Ramos (cell line): ENCODE measurements around the gene STK16.
"Not testable (repeated sequence)": the region's sequence is repeated elsewhere in the genome, so short reads cannot be mapped to it uniquely, and the experiment has no call there.

Experiments used
- in situ Hi-C: fragments of 300-500 bp; cut with MboI; formaldehyde crosslinking; loops from one replicate; pipeline ENCODE4 v1.14.3; 2022; ENCODE audit warnings: low sequenced_read_pairs; ENCODE audit not compliant: unreplicated experiment

Gene STK16

GRCh38 chr2:219245148-219245898 lies at the start of gene STK16, which contains the start of gene GLB1L:
Gene STK16 (plus strand): TSS chr2:219245479. CDS start chr2:219246000, 521 bp downstream.
Gene GLB1L (minus strand): TSS chr2:219245444. CDS start chr2:219243573, 1,871 bp downstream.
- in situ Hi-C loops, result loop anchor here (5.0 kb wide), 1 partner anchor 47 kb away; no protein-coding TSS in a partner anchor

- in situ Hi-C loops, result no loop called here
Observed at GRCh38 chr2:219197388-219197787, 47.9 kb upstream of the STK16 start.

- in situ Hi-C loops, result no loop called here
Observed at GRCh38 chr2:219198974-219199373, 46.3 kb upstream of the STK16 start.

GRCh38 chr2:219199470-219200211 lies 45.6 kb upstream of the STK16 start:
- in situ Hi-C loops, result no loop called here

GRCh38 chr2:219200502-219201326 lies 44.6 kb upstream of the STK16 start:
- in situ Hi-C loops, result not testable (repeated sequence)

GRCh38 chr2:219201331-219201730 lies 43.9 kb upstream of the STK16 start:
- in situ Hi-C loops, result not testable (repeated sequence)

- in situ Hi-C loops, result loop anchor here (5.0 kb wide), 1 partner anchor 32 kb away; the partner anchor contains the start of gene SLC23A3
Observed at GRCh38 chr2:219204425-219205164, 40.7 kb upstream of the STK16 start.

GRCh38 chr2:219205165-219205538 lies 40.1 kb upstream of the STK16 start:
- in situ Hi-C loops, result loop anchor here (5.0 kb wide), 1 partner anchor 33 kb away; the partner anchor contains the start of gene SLC23A3

- in situ Hi-C loops, result loop anchor here (5.0 kb wide), 1 partner anchor 34 kb away; the partner anchor contains the start of gene SLC23A3
Observed at GRCh38 chr2:219205981-219206327, 39.3 kb upstream of the STK16 start.

- in situ Hi-C loops, result loop anchor here (5.0 kb wide), 1 partner anchor 34 kb away; the partner anchor contains the start of gene SLC23A3
Observed at GRCh38 chr2:219206328-219207133, 38.7 kb upstream of the STK16 start, which contains the start of gene ZFAND2B. Gene ZFAND2B (plus strand): TSS chr2:219206782. CDS start chr2:219206988, 206 bp downstream.

- in situ Hi-C loops, result loop anchor here (5.0 kb wide), 1 partner anchor 35 kb away; the partner anchor contains the start of gene SLC23A3
Observed at GRCh38 chr2:219207134-219207883, 38.0 kb upstream of the STK16 start.

GRCh38 chr2:219207884-219208740 lies 37.2 kb upstream of the STK16 start:
- in situ Hi-C loops, result loop anchor here (5.0 kb wide), 1 partner anchor 36 kb away; the partner anchor contains the start of gene SLC23A3

- in situ Hi-C loops, result loop anchor here (5.0 kb wide), 1 partner anchor 37 kb away; the partner anchor contains the start of gene SLC23A3
Observed at GRCh38 chr2:219209236-219210195, 35.8 kb upstream of the STK16 start.

- in situ Hi-C loops, result no loop called here
Observed at GRCh38 chr2:219210196-219210885, 34.9 kb upstream of the STK16 start.

- in situ Hi-C loops, result no loop called here
Observed at GRCh38 chr2:219210886-219211362, 34.4 kb upstream of the STK16 start.
